Measurements from ENCODE around the gene CEP57L1. TPM values are rescaled to one million over a fixed set of nuclear protein-coding genes. Genes with fewer than 3 reads are reported as not detected.

The CEP57L1 gene
- total and polyA plus RNA-seq, 9 of the 15 experiments (the other 6 are each of a cell fraction or from before 2014, with no cell fraction given) = 39.4 to 88.6 (median 61.8) TPM

DNA sequence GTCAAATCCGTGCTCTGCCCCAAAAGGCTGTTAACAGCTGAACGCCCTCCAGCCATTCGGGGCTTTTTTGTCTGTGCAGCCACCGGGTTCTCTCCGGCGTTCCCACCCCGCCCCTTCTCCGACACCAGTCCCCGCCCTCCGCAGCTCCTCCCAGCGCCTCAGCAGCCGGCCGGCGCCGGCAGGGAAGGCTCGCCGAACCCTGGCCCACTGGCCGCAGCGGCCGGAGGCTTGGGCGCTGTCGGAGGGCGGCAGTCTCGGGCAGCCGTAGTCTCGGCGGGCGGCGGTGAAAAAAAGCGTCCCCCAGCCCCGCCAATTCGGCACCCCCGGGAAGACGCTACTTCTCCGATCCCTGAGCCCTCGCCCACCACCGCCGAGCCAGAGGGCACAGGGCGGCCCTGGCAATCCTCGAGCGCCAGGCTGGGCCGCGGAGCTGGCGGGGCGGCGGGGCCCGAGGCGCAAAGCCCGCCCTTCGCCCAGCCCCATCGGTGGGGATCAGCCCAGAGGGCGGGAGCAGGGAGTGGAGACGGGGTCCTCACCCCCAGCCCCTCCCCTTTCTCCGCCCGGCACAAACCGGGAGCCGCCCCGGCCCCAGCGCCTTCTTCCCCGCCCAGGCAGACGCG is 781 bp upstream of the CEP57L1 start, which contains the start of gene SESN1 (continued):
- TF ChIP-seq, protein P1, sequence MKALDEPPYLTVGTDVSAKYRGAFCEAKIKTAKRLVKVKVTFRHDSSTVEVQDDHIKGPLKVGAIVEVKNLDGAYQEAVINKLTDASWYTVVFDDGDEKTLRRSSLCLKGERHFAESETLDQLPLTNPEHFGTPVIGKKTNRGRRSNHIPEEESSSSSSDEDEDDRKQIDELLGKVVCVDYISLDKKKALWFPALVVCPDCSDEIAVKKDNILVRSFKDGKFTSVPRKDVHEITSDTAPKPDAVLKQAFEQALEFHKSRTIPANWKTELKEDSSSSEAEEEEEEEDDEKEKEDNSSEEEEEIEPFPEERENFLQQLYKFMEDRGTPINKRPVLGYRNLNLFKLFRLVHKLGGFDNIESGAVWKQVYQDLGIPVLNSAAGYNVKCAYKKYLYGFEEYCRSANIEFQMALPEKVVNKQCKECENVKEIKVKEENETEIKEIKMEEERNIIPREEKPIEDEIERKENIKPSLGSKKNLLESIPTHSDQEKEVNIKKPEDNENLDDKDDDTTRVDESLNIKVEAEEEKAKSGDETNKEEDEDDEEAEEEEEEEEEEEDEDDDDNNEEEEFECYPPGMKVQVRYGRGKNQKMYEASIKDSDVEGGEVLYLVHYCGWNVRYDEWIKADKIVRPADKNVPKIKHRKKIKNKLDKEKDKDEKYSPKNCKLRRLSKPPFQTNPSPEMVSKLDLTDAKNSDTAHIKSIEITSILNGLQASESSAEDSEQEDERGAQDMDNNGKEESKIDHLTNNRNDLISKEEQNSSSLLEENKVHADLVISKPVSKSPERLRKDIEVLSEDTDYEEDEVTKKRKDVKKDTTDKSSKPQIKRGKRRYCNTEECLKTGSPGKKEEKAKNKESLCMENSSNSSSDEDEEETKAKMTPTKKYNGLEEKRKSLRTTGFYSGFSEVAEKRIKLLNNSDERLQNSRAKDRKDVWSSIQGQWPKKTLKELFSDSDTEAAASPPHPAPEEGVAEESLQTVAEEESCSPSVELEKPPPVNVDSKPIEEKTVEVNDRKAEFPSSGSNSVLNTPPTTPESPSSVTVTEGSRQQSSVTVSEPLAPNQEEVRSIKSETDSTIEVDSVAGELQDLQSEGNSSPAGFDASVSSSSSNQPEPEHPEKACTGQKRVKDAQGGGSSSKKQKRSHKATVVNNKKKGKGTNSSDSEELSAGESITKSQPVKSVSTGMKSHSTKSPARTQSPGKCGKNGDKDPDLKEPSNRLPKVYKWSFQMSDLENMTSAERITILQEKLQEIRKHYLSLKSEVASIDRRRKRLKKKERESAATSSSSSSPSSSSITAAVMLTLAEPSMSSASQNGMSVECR (CRISPR knock-in tag; IDR thresholded peaks at IDR 0.05) = peak; percentile 63; the same call in 1 of the 2 replicates
- no peak for TF ChIP-seq ZNF184 (CRISPR knock-in tag; IDR thresholded peaks at IDR 0.05)
- no peak for TF ChIP-seq ZNF696 (CRISPR knock-in tag; conservative IDR thresholded peaks at IDR 0.05)
- peak; percentile 73 for TF ChIP-seq THAP12 (CRISPR knock-in tag; IDR thresholded peaks at IDR 0.05)
- TF ChIP-seq SIN3A (IDR thresholded peaks at IDR 0.05; ENCODE audit: borderline replicate concordance in 2 of 2, control insufficient read depth in 1 of 2, low read depth in 2 of 2, low read length in 2 of 2) = peak; percentile 88 to 89; a peak in 3 of 4 replicates
- TF ChIP-seq MTA3 (IDR thresholded peaks at IDR 0.05; ENCODE audit: borderline replicate concordance) = peak; percentile 81
- TF ChIP-seq, protein P2, sequence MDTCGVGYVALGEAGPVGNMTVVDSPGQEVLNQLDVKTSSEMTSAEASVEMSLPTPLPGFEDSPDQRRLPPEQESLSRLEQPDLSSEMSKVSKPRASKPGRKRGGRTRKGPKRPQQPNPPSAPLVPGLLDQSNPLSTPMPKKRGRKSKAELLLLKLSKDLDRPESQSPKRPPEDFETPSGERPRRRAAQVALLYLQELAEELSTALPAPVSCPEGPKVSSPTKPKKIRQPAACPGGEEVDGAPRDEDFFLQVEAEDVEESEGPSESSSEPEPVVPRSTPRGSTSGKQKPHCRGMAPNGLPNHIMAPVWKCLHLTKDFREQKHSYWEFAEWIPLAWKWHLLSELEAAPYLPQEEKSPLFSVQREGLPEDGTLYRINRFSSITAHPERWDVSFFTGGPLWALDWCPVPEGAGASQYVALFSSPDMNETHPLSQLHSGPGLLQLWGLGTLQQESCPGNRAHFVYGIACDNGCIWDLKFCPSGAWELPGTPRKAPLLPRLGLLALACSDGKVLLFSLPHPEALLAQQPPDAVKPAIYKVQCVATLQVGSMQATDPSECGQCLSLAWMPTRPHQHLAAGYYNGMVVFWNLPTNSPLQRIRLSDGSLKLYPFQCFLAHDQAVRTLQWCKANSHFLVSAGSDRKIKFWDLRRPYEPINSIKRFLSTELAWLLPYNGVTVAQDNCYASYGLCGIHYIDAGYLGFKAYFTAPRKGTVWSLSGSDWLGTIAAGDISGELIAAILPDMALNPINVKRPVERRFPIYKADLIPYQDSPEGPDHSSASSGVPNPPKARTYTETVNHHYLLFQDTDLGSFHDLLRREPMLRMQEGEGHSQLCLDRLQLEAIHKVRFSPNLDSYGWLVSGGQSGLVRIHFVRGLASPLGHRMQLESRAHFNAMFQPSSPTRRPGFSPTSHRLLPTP (IDR thresholded peaks at IDR 0.05; ENCODE audit: borderline replicate concordance, extremely low read depth, insufficient read length) = no peak
- no peak; the same call in 1 of the 2 replicates for TF ChIP-seq ATF7 (IDR thresholded peaks at IDR 0.05)
- peak; percentile 33 for TF ChIP-seq NFIC (IDR thresholded peaks at IDR 0.05)
- no peak for TF ChIP-seq PURB (CRISPR knock-in tag; IDR thresholded peaks at IDR 0.05; ENCODE audit: low read depth)
- TF ChIP-seq CBX5 (IDR thresholded peaks at IDR 0.05; ENCODE audit: borderline replicate concordance, low read depth) = peak; percentile 7; the same call in 1 of the 2 replicates
- peak; percentile 91 for TF ChIP-seq CTBP1 (IDR thresholded peaks at IDR 0.05; ENCODE audit: borderline replicate concordance)
- TF ChIP-seq TRIM28 (IDR thresholded peaks at IDR 0.05) = no peak
- no peak for TF ChIP-seq SETDB1 (IDR thresholded peaks at IDR 0.05; ENCODE audit: low read length)
- TF ChIP-seq ERF (CRISPR knock-in tag; IDR thresholded peaks at IDR 0.05) = peak; percentile 87
- no peak for TF ChIP-seq PATZ1 (CRISPR knock-in tag; IDR thresholded peaks at IDR 0.05; ENCODE audit: borderline replicate concordance)
